ENCODE data around the gene KATNB1. TPM values are rescaled to one million over a fixed set of nuclear protein-coding genes. Genes with fewer than 3 reads are reported as not detected.
"Not testable (repeated sequence)": the region's sequence is repeated elsewhere in the genome, so short reads cannot be mapped to it uniquely, and the experiment has no call there.

Gene KATNB1
- total RNA-seq, 4 donors from 2014 or later = 6.4 to 21.5 (median 11.1) TPM

- WGBS, 2 donors (ENCODE audit: low coverage in 1 of 2) = 81 to 91% methylated on average over 3 to 5 of the region's 5 CpGs
- no peak overlapping the region for H3K4me3 ChIP-seq
- TF ChIP-seq POLR2A (IDR thresholded peaks at IDR 0.05) (no peak), POLR2AphosphoS5 (IDR thresholded peaks at IDR 0.05) (no peak), CTCF (IDR thresholded peaks at IDR 0.05) (no peak), EP300 (IDR thresholded peaks at IDR 0.05) (no peak)
Measured at GRCh38 chr16:57711346-57711745, 24.2 kb upstream of the KATNB1 start.

GRCh38 chr16:57711993-57712392, 23.6 kb upstream of the KATNB1 start:
- H3K4me3 ChIP-seq = no peak overlapping the region

More at GRCh38 chr16:57711346-57711745, 24.2 kb upstream of the KATNB1 start:
- H3K9me3 ChIP-seq = no peaks in the 10 kb centered on the region
- ATAC-seq = no peak
- H3K4me1 ChIP-seq = no peaks in the 10 kb centered on the region
- no peaks in the 10 kb centered on the region for H3K36me3 ChIP-seq
- H3K27ac ChIP-seq = no peak overlapping the region
- peaks cover 19% of the 10 kb centered on the region for H3K27me3 ChIP-seq

GRCh38 chr16:57712569-57712968, 23.0 kb upstream of the KATNB1 start:
- not testable (repeated sequence) for H3K4me1 ChIP-seq, H3K9me3 ChIP-seq, ATAC-seq, H3K4me3 ChIP-seq, H3K27ac ChIP-seq, H3K36me3 ChIP-seq
- WGBS, 2 donors (ENCODE audit: low coverage in 1 of 2) = 66 to 86% methylated on average over 5 to 6 of the region's 6 CpGs
- peaks cover 22% of the 10 kb centered on the region for H3K27me3 ChIP-seq

More at GRCh38 chr16:57711993-57712392, 23.6 kb upstream of the KATNB1 start:
- WGBS, 2 donors (ENCODE audit: low coverage in 1 of 2) = 82 to 93% methylated on average over 3 of the region's 3 CpGs
- Histone ChIP-seq H3K9me3 (no peaks in the 10 kb centered on the region), H3K27ac (no peak overlapping the region), H3K27me3 (peaks cover 24% of the 10 kb centered on the region), H3K4me1 (no peaks in the 10 kb centered on the region), H3K36me3 (no peaks in the 10 kb centered on the region)
- TF ChIP-seq CTCF (IDR thresholded peaks at IDR 0.05) = no peak
- TF ChIP-seq EP300 (IDR thresholded peaks at IDR 0.05) = no peak
- TF ChIP-seq POLR2A (IDR thresholded peaks at IDR 0.05) = no peak
- TF ChIP-seq POLR2AphosphoS5 (IDR thresholded peaks at IDR 0.05) = no peak
- no peak for ATAC-seq

GRCh38 chr16:57713596-57713995, 22.0 kb upstream of the KATNB1 start:
- Histone ChIP-seq H3K9me3 (no peaks in the 10 kb centered on the region), H3K27me3 (peaks cover 24% of the 10 kb centered on the region), H3K4me1 (no peaks in the 10 kb centered on the region), H3K4me3 (no peak overlapping the region), H3K36me3 (no peaks in the 10 kb centered on the region), H3K27ac (no peak overlapping the region)
- no peak for ATAC-seq
- WGBS, 2 donors (ENCODE audit: low coverage in 1 of 2) = 74 to 90% methylated on average over 3 to 5 of the region's 8 CpGs
- TF ChIP-seq POLR2AphosphoS5 (IDR thresholded peaks at IDR 0.05) (no peak), POLR2A (IDR thresholded peaks at IDR 0.05) (no peak), EP300 (IDR thresholded peaks at IDR 0.05) (no peak), CTCF (IDR thresholded peaks at IDR 0.05) (no peak)

GRCh38 chr16:57714047-57714446, 21.5 kb upstream of the KATNB1 start:
- 80 to 84% methylated on average over 6 of the region's 6 CpGs for WGBS, 2 donors (ENCODE audit: low coverage in 1 of 2)
- no peaks in the 10 kb centered on the region for H3K36me3 ChIP-seq

More at GRCh38 chr16:57714047-57714446, 21.5 kb upstream of the KATNB1 start:
- no peak overlapping the region for H3K27ac ChIP-seq
- H3K4me1 ChIP-seq = no peaks in the 10 kb centered on the region
- H3K4me3 ChIP-seq = no peak overlapping the region
- TF ChIP-seq EP300 (IDR thresholded peaks at IDR 0.05) (no peak), POLR2A (IDR thresholded peaks at IDR 0.05) (no peak), CTCF (IDR thresholded peaks at IDR 0.05) (no peak), POLR2AphosphoS5 (IDR thresholded peaks at IDR 0.05) (no peak)
- no peak for ATAC-seq
- H3K9me3 ChIP-seq = no peaks in the 10 kb centered on the region
- H3K27me3 ChIP-seq = peaks cover 24% of the 10 kb centered on the region
